ENCODE results near the gene UNC119. TPM values are rescaled to one million over a fixed set of nuclear protein-coding genes. Genes with fewer than 3 reads are reported as not detected.

Gene UNC119
- total RNA-seq, 1 donor: 52.3 TPM

DNA sequence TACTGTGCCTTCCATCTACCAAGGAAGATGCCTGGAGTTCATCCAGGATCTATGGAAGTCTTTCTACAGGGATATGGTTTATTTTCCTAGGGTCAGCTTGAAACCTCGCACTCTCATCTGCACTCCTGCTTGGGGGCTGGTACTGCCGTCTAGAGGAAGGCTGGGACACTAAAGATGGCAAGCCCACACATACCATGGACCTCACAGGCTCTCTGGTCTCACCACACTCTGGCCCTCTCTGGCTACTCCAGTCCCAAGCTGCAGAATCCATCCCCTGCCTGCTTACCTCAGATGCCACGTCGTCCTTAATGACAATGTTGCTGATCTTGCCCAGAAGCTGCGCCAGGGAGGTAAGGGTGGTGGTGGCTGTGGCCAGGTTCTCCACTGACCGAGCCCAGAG lies 2.1 kb upstream of the UNC119 start:
- H3K4me3 ChIP-seq (ENCODE audit: low read length): no peak overlapping the region
- no peaks in the 10 kb centered on the region for H3K27me3 ChIP-seq (ENCODE audit: insufficient read depth, low read length)
- H3K9me3 ChIP-seq (ENCODE audit: low read depth, low read length): no peaks in the 10 kb centered on the region
- H3K4me1 ChIP-seq (ENCODE audit: insufficient read depth, low read length): peaks cover 29% of the 10 kb centered on the region

DNA sequence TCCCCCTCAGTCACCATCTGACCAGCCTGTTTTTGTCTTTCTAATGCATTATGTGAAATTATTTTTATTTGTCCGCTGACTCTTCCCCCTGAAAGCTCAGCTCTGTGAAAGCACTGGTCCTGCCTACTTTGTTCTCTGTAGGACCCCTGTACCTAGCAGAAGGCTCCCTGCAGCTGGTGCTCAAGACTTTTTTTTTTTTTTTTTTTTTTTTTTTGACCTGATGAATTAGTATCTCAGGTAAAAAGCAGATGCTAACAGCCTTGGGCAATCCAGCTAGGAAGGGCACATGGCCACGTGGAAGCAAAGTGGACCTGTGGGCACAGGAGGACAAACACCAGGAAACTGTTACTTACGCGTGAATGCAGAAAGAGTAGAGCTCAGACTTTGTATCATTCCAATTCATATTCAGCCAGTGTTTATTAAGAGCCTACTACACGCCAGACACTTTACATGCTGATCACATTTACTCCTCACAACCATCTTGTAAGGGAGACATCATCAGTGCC lies 629 bp upstream of the UNC119 start:
- Histone ChIP-seq H3K27me3 (ENCODE audit: insufficient read depth, low read length) (no peaks in the 10 kb centered on the region), H3K9me3 (ENCODE audit: low read depth, low read length) (no peaks in the 10 kb centered on the region), H3K4me3 (ENCODE audit: low read length) (no peak overlapping the region), H3K4me1 (ENCODE audit: insufficient read depth, low read length) (peaks cover 45% of the 10 kb centered on the region)

DNA sequence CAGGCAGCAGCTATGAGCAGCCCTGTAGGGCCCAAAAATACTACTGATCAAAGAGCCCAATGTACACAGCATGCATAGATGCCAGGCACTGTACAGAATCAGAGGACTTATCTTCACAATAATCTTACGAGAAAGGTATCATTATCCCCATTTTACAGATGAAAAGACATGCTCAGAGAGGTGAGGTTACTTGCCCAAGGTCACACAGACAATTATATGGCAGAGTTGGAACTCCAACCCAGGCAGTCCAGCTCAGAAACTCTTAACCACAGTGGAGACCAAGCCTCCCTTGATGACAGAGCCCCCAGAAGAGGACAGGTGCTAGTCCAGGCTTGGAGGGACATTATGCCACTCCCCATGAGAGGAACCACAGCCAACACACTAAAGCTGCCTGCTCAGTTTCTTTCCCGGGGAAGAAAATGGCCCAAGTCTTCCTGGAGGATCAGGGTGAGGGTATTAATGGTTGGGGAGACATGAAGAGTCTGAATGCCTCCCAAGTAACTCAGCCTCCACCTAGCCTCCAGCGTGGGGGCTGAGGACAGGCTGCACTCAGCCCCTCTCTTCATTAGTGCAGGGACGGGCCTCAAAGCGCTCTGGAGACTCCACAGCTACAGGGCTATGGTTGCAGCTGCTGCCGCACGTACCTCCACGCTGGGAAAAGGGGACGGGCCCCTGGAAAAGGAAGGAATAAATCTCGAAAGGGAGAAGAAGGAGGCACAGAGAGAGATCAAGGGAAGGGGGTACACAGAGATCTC lies 826 bp downstream of the UNC119 start:
- Histone ChIP-seq H3K4me3 (ENCODE audit: low read length) (peak overlapping the region; percentile 66), H3K9me3 (ENCODE audit: low read depth, low read length) (no peaks in the 10 kb centered on the region), H3K27me3 (ENCODE audit: insufficient read depth, low read length) (no peaks in the 10 kb centered on the region), H3K4me1 (ENCODE audit: insufficient read depth, low read length) (peaks cover 59% of the 10 kb centered on the region)

DNA sequence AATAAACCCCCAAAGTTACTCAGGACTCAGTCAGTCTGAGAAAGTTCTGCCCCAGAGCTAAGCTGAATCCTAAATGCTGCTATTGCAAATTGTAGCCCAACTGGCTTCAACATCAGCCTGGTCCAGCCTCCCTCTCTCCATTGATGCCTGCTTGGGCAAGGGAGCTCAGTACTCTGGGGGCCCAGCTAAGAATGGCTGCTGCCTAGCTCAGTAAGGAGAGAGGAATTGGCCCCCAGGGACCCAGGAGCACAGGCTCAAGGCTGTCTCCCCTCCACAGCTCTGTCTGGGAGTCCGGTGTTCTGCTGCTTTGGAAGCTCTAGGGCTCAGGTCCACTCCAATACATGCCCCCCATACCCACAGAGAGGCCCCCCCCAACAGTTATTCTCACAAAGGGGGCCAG lies 1.6 kb downstream of the UNC119 start:
- Histone ChIP-seq H3K4me3 (ENCODE audit: low read length) (no peak overlapping the region), H3K4me1 (ENCODE audit: insufficient read depth, low read length) (peaks cover 60% of the 10 kb centered on the region), H3K27me3 (ENCODE audit: insufficient read depth, low read length) (no peaks in the 10 kb centered on the region), H3K9me3 (ENCODE audit: low read depth, low read length) (no peaks in the 10 kb centered on the region)

DNA sequence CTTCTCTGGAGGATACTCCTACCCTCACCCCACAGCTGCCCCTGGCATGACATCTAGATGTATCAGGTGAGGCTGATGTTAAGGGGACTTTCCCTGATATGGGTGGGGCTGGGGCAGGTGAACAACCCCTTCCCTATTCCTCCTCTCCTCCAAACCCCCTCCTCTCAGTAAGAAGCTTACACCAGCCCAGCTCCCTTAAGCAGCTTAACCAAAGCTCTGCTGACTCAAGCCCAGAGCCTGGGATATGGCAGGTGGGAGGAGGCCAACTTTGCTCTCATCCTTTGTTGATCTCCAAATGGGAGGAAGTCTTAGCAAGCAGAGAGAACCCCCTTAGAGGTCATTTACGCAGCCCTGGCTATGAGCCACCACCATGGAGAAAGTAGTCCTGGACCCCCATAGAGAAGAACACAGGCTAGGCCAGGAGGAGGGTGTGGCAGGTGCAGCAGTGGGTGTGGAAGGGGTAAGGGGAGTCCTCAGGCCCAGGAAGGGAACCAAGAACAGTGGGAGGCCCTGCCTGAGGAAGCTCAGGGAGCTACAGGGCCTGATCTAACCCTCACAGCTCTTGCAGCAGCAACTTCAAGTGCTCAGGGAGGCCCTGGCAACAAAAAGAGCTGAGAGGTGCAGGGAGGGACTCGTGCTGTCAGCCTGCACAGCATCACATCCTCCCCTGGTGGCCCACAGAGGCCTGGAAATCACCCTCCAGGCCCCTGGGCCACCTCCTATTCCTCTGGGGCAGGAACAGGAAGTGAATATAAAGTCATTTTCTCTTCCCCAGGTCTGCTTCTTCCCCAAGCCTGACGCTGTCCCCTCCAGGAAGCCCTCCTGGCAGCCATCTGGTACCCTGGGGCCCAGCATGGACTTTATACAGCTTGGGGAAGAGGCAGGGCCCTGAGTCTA lies 2.9 kb downstream of the UNC119 start:
- Histone ChIP-seq H3K4me3 (ENCODE audit: low read length) (no peak overlapping the region), H3K4me1 (ENCODE audit: insufficient read depth, low read length) (peaks cover 60% of the 10 kb centered on the region)

DNA sequence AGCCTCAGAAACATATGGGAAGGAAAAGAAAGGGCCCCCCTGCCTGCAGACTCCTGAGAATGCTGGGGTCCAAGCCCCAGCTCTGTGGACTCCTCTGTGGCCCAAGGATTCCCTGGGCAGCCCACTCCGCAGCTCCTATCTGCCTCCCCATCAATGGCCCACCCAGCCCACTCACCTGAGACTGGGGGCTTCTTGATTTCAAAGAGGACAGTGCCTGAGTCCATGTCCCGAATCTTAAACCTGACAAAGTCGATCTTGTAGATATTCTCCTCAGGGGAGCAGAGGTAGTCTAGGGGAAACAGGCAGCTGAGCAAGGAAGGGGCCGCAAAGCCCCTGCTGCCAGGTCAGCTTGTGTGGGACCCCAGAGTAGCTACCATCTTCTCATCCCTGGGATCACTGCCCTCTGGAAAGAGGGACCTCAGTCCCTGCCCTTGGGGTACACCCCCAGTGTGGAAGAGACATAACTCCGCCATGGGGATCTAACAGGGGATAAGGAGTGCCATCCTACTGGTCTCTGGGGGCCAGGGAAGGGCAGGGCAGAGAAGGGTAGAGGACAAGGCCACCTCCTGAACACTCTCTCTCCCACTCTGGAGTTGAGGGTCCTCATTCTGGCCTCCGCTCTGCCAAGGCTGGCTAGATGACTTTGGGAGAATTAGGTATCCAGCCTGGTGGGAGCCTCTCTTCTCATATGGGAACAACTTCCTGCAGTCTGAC lies 3.9 kb downstream of the UNC119 start:
- H3K4me3 ChIP-seq (ENCODE audit: low read length): no peak overlapping the region
- no peaks in the 10 kb centered on the region for H3K9me3 ChIP-seq (ENCODE audit: low read depth, low read length)
- H3K27me3 ChIP-seq (ENCODE audit: insufficient read depth, low read length): no peaks in the 10 kb centered on the region
- H3K4me1 ChIP-seq (ENCODE audit: insufficient read depth, low read length): peaks cover 60% of the 10 kb centered on the region

More for the DNA sequence above, 2.9 kb downstream of the UNC119 start:
- Histone ChIP-seq H3K9me3 (ENCODE audit: low read depth, low read length) (no peaks in the 10 kb centered on the region), H3K27me3 (ENCODE audit: insufficient read depth, low read length) (no peaks in the 10 kb centered on the region)

DNA sequence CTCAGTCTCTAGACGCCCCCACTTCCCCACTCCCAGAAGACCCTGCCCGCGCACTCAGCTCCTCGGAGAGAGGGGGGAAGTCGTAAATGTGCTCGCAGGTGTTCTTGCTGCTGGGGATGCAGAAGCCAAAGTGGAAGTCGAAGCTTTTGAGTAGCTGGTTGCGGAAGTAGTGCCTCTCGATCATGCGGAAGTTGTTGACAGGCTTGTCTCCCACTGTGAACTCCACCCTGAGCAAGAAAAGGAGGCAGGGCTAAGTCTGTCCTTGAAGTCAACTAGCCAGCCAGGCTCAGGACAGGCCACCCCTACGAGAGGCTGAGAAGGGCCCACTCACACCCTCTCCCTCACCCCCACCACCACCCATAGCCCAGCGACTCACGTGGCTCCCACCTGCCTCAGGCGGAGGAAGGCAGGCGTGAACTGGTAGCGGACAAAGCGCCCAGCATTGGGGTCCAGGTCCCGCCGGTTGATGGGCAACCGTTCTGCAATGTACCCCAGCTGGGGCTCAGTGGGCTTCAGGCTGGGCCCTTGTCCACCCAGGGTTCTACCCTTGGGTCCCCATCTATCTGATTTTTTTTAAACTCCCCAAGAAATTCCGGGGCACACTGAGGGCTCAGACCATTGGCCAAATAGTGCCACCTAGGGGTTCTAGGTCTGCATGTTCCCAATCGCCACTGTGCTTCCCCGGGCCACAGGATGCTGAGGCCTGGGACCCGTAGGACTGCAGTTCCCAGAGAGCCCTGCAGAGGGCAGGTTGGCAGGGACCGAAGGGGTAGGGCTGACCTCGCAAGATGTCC lies 4.6 kb downstream of the UNC119 start:
- H3K4me1 ChIP-seq (ENCODE audit: insufficient read depth, low read length): peaks cover 57% of the 10 kb centered on the region
- no peaks in the 10 kb centered on the region for H3K9me3 ChIP-seq (ENCODE audit: low read depth, low read length)
- H3K27me3 ChIP-seq (ENCODE audit: insufficient read depth, low read length): no peaks in the 10 kb centered on the region
- no peak overlapping the region for H3K4me3 ChIP-seq (ENCODE audit: low read length)

DNA sequence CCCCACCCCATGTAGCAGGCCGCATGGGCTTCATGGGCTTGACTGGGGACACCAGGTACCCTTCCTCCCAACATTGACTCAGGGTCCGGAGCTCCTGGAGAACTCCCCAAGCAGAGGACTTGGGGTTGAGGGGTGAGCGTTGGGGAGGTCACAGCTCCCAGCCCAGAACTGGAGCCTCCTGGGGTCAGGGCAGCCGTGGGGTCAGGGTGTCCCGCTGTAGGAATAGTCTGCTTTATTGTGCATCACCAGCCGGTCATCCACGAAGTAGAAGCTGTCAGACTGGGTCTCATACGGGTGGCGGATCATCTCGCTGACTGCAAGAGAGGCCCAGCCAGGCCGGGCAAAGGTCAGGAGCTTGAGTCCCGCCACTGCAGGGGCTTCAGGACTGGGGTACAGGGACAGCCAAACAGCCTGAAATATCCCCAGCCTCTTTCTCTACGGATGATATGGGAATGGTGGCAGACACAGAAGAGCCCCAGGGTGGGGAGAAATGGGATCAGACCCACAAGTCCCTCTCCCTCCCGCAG lies 5.3 kb downstream of the UNC119 start:
- H3K4me3 ChIP-seq (ENCODE audit: low read length): no peak overlapping the region
- H3K9me3 ChIP-seq (ENCODE audit: low read depth, low read length): no peaks in the 10 kb centered on the region
- peaks cover 54% of the 10 kb centered on the region for H3K4me1 ChIP-seq (ENCODE audit: insufficient read depth, low read length)
- no peaks in the 10 kb centered on the region for H3K27me3 ChIP-seq (ENCODE audit: insufficient read depth, low read length)

DNA sequence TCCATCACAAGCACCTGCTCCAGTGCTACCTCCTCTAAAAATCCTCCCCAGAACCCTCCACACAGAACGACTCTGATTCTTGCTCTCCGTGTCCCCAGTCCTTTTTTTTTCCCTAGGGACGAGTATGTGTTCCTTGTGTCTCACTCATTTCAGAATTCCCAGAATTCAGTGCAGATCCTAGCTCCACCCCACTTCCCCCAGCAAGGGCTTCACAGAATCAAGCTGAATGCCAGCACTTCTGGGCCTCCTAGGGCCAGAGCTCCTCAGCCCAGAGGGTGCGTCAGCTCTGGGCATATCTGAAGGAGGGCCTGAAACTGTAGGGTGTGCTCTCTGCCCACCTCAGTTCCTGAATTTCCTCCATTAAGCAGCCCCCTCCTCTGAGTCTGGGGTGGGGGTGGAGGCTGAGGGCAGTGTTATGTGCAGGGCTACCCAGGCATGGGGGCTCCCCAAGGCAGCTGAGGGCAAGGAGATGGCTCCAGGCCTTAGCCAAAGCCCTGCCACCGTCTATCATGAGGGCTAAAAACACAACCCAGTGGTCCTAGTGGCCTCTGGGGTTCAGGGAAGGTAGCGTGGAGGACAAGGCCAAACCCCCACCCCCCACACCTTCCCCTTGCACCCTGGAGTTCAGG lies 6.5 kb downstream of the UNC119 start:
- Histone ChIP-seq H3K27me3 (ENCODE audit: insufficient read depth, low read length) (no peaks in the 10 kb centered on the region), H3K4me1 (ENCODE audit: insufficient read depth, low read length) (peaks cover 44% of the 10 kb centered on the region), H3K9me3 (ENCODE audit: low read depth, low read length) (no peaks in the 10 kb centered on the region), H3K4me3 (ENCODE audit: low read length) (no peak overlapping the region)

DNA sequence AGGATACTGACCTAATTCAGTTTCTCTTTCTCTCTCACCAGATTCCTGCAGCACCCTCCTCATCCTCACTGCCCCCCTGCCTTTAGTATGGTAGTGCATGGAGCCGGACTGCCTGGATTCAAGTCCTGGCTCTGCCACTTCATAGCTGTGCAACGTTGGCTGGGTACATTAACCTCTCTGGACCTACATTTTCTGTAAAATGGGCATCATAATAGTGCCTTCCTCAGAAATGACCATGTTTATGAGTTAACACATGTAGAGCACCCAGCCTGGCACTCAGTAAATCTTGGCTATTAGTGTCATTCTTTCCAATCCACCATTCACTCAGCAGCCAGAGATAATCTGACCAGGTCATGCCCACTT lies 7.3 kb downstream of the UNC119 start:
- Histone ChIP-seq H3K4me3 (ENCODE audit: low read length) (no peak overlapping the region), H3K27me3 (ENCODE audit: insufficient read depth, low read length) (no peaks in the 10 kb centered on the region), H3K9me3 (ENCODE audit: low read depth, low read length) (no peaks in the 10 kb centered on the region), H3K4me1 (ENCODE audit: insufficient read depth, low read length) (peaks cover 36% of the 10 kb centered on the region)

DNA sequence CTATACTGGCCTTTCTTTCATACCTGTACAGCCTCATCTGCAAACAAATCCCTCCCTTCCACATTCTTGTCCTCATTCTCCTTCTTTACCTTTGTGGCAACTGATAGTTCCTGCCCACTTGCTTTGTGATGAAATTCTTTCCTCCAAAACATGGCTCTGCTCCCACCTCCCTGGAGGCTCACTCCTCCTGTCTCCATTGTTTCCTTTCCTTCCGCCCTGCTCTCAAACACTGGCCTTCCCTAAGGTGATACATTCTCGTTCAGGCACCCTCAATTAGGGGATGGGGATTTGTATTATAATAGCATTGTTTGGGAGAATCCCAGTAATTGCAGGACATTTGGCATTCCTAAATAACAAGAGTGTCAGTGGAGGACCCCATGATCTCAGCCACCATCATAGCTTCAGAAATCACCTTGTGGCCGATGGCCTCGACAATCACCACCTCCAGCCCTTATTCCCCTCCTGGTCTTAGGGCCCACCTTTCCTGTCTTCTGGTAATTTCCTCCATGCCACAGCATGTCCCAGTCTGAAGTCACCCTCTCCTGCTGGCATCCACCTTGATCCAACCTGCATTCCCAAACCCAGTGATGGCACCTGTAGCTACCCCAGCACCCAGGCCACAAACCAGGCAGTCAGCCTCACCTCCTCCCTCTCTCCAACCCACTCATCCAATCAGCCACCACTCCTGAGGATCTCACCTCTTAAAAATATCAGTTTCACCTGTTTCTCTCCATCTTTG lies 7.9 kb downstream of the UNC119 start:
- peaks cover 31% of the 10 kb centered on the region for H3K4me1 ChIP-seq (ENCODE audit: insufficient read depth, low read length)
- no peaks in the 10 kb centered on the region for H3K27me3 ChIP-seq (ENCODE audit: insufficient read depth, low read length)
- H3K9me3 ChIP-seq (ENCODE audit: low read depth, low read length): no peaks in the 10 kb centered on the region
- H3K4me3 ChIP-seq (ENCODE audit: low read length): no peak overlapping the region

DNA sequence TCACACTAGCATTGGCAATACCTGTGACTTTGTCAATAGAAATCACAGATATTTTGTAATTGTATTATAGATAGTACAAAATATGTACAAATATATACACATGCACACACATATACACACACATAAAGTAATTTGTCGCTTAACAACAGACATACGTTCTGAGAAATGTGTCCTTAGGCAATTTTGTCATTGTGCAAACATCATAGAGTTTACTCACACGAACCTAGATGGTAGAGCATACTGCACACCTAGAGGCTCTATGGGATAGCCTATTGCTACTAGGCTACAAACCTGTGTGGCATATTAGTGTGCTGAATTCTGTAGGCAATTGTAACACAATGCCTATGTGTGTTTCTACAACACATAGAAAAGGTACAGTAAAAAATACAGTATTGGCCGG lies 11.0 kb downstream of the UNC119 start:
- H3K9me3 ChIP-seq (ENCODE audit: low read depth, low read length): no peaks in the 10 kb centered on the region
- H3K4me1 ChIP-seq (ENCODE audit: insufficient read depth, low read length): no peaks in the 10 kb centered on the region
- H3K4me3 ChIP-seq (ENCODE audit: low read length): no peak overlapping the region
- no peaks in the 10 kb centered on the region for H3K27me3 ChIP-seq (ENCODE audit: insufficient read depth, low read length)

DNA sequence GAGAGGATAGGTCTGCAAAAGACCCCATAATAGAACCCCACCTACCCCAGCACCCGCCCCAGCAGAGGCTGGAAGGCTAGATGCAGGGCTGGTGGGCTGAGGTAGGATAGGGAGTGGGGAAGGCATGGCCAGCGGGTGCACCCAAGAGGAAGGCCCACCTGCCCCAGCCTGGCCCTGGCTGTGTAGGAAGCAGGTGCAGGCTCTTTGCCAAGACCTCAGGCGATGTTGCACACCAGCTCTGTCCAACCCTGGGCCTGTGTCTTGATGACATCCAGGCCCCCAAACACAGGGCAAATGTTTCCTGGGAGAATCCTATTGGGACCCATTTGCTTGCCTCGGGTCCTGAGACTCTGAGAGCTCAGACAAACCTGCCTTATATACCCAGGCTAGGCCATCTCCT lies 12.2 kb downstream of the UNC119 start:
- Histone ChIP-seq H3K9me3 (ENCODE audit: low read depth, low read length) (no peaks in the 10 kb centered on the region), H3K4me1 (ENCODE audit: insufficient read depth, low read length) (no peaks in the 10 kb centered on the region), H3K27me3 (ENCODE audit: insufficient read depth, low read length) (no peaks in the 10 kb centered on the region), H3K4me3 (ENCODE audit: low read length) (no peak overlapping the region)
